KMS-11 (cell line): ENCODE measurements around the gene TULP4.

ENCODE experiments used
- H2AFZ ChIP-seq: fragments of 200-600 bp; sonication (generic); 2 replicates; pipeline ENCODE4 v1.6.1; 2016; ENCODE audit warnings: antibody characterized with exemption, mixed run types, low read depth
- H3K27ac ChIP-seq: fragments of 200-600 bp; sonication (generic); 2 replicates; pipeline ENCODE4 v1.6.1; 2016; ENCODE audit warnings: mild to moderate bottlenecking, mixed run types
- H3K27me3 ChIP-seq: fragments of 200-600 bp; sonication (generic); 2 replicates; pipeline ENCODE4 v1.6.1; 2017; ENCODE audit warnings: mild to moderate bottlenecking, low read depth, mixed run types, moderate library complexity; ENCODE audit not compliant: insufficient read depth
- H3K36me3 ChIP-seq: fragments of 200-600 bp; sonication (generic); 2 replicates; pipeline ENCODE4 v1.6.1; 2017; ENCODE audit warnings: mild to moderate bottlenecking, mixed run types; ENCODE audit not compliant: insufficient read depth
- H3K4me1 ChIP-seq: fragments of 200-600 bp; sonication (generic); 2 replicates; pipeline ENCODE4 v1.6.1; 2016; ENCODE audit warnings: mild to moderate bottlenecking, low read depth, mixed run types; ENCODE audit not compliant: poor library complexity, severe bottlenecking
- H3K4me2 ChIP-seq: fragments of 200-600 bp; sonication (generic); 2 replicates; pipeline ENCODE4 v1.7.0; 2016; ENCODE audit warnings: mild to moderate bottlenecking, mixed run types
- H3K4me3 ChIP-seq: fragments of 200-600 bp; sonication (generic); IDR thresholded peaks from 2 replicates; pipeline ENCODE4 v1.6.1; 2017; ENCODE audit warnings: low read depth, low read length, mixed read lengths; ENCODE audit not compliant: insufficient read depth
- H3K79me2 ChIP-seq: fragments of 200-600 bp; sonication (generic); 2 replicates; pipeline ENCODE4 v1.6.1; 2016; ENCODE audit warnings: low read depth, mixed run types; ENCODE audit not compliant: insufficient read depth
- H3K9ac ChIP-seq: fragments of 200-600 bp; sonication (generic); 2 replicates; pipeline ENCODE4 v1.6.1; 2016; ENCODE audit warnings: mild to moderate bottlenecking, mixed run types
- H4K20me1 ChIP-seq: fragments of 200-600 bp; sonication (generic); 2 replicates; pipeline ENCODE4 v1.6.1; 2016; ENCODE audit warnings: mild to moderate bottlenecking, mixed run types; ENCODE audit not compliant: insufficient read depth
- TF ChIP-seq, protein P1 (sequence below): fragments of 200-600 bp; sonication (generic); conservative IDR thresholded peaks from 2 replicates; pipeline ENCODE4 v1.6.1; 2017; ENCODE audit warnings: low read depth, mild to moderate bottlenecking, antibody characterized with exemption, low read length, moderate library complexity, mixed read lengths

The TULP4 gene

GRCh38 chr6:158312165-158312564 is at the start of gene TULP4:
TULP4 (plus strand) TSS chr6:158312465; CDS start chr6:158314017, 1,552 bp downstream.
- no peak within 1 kb of the TSS for H3K4me3 ChIP-seq
- H3K27me3 ChIP-seq, result no peaks in the 10 kb centered on the region
- TF ChIP-seq, protein P1, sequence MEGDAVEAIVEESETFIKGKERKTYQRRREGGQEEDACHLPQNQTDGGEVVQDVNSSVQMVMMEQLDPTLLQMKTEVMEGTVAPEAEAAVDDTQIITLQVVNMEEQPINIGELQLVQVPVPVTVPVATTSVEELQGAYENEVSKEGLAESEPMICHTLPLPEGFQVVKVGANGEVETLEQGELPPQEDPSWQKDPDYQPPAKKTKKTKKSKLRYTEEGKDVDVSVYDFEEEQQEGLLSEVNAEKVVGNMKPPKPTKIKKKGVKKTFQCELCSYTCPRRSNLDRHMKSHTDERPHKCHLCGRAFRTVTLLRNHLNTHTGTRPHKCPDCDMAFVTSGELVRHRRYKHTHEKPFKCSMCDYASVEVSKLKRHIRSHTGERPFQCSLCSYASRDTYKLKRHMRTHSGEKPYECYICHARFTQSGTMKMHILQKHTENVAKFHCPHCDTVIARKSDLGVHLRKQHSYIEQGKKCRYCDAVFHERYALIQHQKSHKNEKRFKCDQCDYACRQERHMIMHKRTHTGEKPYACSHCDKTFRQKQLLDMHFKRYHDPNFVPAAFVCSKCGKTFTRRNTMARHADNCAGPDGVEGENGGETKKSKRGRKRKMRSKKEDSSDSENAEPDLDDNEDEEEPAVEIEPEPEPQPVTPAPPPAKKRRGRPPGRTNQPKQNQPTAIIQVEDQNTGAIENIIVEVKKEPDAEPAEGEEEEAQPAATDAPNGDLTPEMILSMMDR, result no peak
- no peaks in the 10 kb centered on the region for H3K36me3 ChIP-seq
- H3K4me2 ChIP-seq, result no peak within 1 kb of the TSS
- no peak within 1 kb of the TSS for H3K9ac ChIP-seq
- H3K4me1 ChIP-seq, result peaks cover 16% of the 10 kb centered on the region
- H2AFZ ChIP-seq, result no peak within 1 kb of the TSS
- H3K79me2 ChIP-seq, result no peaks in the 10 kb centered on the region
- H4K20me1 ChIP-seq, result no peaks in the 10 kb centered on the region
- H3K27ac ChIP-seq, result no peak within 1 kb of the TSS

- H3K27ac ChIP-seq, result no peak overlapping the region
- H3K4me3 ChIP-seq, result no peak overlapping the region
- no peaks in the 10 kb centered on the region for H3K27me3 ChIP-seq
- TF ChIP-seq, protein P1, result no peak
- H3K9ac ChIP-seq, result no peak overlapping the region
- H3K79me2 ChIP-seq, result peaks cover 20% of the 10 kb centered on the region; the same call in 1 of the 2 replicates
- no peak overlapping the region for H2AFZ ChIP-seq
- H3K4me1 ChIP-seq, result peaks cover 35% of the 10 kb centered on the region
- no peaks in the 10 kb centered on the region for H4K20me1 ChIP-seq
- no peak overlapping the region for H3K4me2 ChIP-seq
- no peaks in the 10 kb centered on the region for H3K36me3 ChIP-seq
These were observed 49.5 kb upstream of the TULP4 start for GRCh38 chr6:158262755-158263154.

- Histone ChIP-seq H3K36me3 (no peaks in the 10 kb centered on the region), H3K79me2 (peaks cover 12% of the 10 kb centered on the region; the same call in 1 of the 2 replicates), H4K20me1 (no peaks in the 10 kb centered on the region), H3K4me2 (no peak overlapping the region), H3K27me3 (no peaks in the 10 kb centered on the region), H3K9ac (no peak overlapping the region), H2AFZ (no peak overlapping the region), H3K4me3 (no peak overlapping the region), H3K4me1 (peaks cover 23% of the 10 kb centered on the region), H3K27ac (no peak overlapping the region)
- TF ChIP-seq, protein P1, result no peak
These were observed 48.1 kb upstream of the TULP4 start for GRCh38 chr6:158264180-158264579.

DNA sequence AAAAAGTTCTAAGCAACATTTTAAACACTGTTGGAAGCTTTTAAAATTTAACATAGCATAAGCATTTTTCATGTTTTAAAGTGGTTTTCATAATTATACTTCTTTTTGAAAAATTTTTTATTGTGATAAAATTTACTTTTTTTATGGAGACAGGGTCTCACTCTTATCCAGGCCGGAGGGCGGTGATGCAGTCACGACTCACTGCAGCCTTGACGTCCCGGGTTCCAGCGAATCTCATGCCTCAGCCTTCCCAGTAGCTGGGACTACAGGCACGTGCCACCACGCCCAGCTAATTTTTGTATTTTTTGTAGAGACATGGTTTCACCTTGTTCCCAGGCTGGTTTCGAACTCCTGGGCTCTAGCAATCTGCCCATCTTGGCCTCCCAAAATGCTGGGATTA is 46.1 kb upstream of the TULP4 start:
- no peaks in the 10 kb centered on the region for H4K20me1 ChIP-seq
- no peaks in the 10 kb centered on the region for H3K36me3 ChIP-seq
- no peak overlapping the region for H3K27ac ChIP-seq
- no peak overlapping the region for H3K4me3 ChIP-seq
- peaks cover 8% of the 10 kb centered on the region; the same call in 1 of the 2 replicates for H3K79me2 ChIP-seq
- TF ChIP-seq, protein P1, result no peak
- no peak overlapping the region for H2AFZ ChIP-seq
- H3K4me2 ChIP-seq, result no peak overlapping the region
- no peaks in the 10 kb centered on the region for H3K27me3 ChIP-seq
- peaks cover 34% of the 10 kb centered on the region for H3K4me1 ChIP-seq
- H3K9ac ChIP-seq, result no peak overlapping the region
